Measurements from ENCODE around the gene LSAMP. TPM values are rescaled to one million over a fixed set of nuclear protein-coding genes. Genes with fewer than 3 reads are reported as not detected.

Gene LSAMP
- total RNA-seq, 1 experiment from 2014 or later, result 0.90 TPM

DNA sequence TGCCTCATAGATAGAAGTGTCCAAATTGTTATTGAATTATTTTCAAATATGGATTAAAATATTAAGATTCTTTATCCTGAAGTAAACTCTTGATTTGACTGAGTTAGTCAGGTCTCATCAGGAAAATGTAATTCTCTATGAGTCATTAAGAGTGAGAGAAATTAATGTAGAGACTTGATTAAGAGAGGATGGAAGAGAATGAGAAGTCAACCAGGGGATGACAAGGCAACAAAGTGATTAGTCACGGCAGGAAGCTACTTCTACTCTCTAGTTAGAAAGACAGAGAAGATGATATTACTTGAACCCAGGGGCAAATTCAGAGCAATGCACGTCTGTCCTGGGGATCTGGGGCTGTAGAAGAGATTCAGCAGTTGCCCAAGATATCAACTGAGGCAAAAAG lies 202.5 kb downstream of the LSAMP start:
- no peak overlapping the region for H3K56ac ChIP-seq (ENCODE audit: insufficient read length, low read depth, low read length)
- H3K23me2 ChIP-seq (ENCODE audit: insufficient read length, low read depth, low read length, poor library complexity, severe bottlenecking), result no peaks in the 10 kb centered on the region
- no peak overlapping the region for H2BK15ac ChIP-seq (ENCODE audit: low read depth, low read length)
- Mint-ChIP-seq H3K9me3 (no peaks in the 10 kb centered on the region; a peak in 1 of 5 replicates), H3K27ac (no peak overlapping the region; a peak in 1 of 7 replicates), H3K4me1 (peaks cover 4 to 5% of the 10 kb centered on the region in 2 experiments; a peak in 3 of 4 replicates), H3K27me3 (ENCODE audit: low read depth) (no peaks in the 10 kb centered on the region), H3K36me3 (ENCODE audit: insufficient read depth in 1 of 3, low read depth in 3 of 3) (no peaks in the 10 kb centered on the region), H3K4me3 (no peak overlapping the region)
- H3K4me1 ChIP-seq (ENCODE audit: insufficient read depth, low read length), result no peaks in the 10 kb centered on the region; the same call in 1 of the 2 replicates
- no peak overlapping the region for H2BK120ac ChIP-seq (ENCODE audit: low read depth, low read length, poor library complexity, severe bottlenecking)
- H3K27me3 ChIP-seq (ENCODE audit: insufficient read depth, low read length), result no peaks in the 10 kb centered on the region
- no peaks in the 10 kb centered on the region for H3K9me3 ChIP-seq (ENCODE audit: control insufficient read depth, low read depth, low read length)
- H2AK5ac ChIP-seq (ENCODE audit: insufficient read length, low read length), result no peak overlapping the region
- H2BK5ac ChIP-seq (ENCODE audit: insufficient read length, low read length), result no peak overlapping the region
- H3K4me2 ChIP-seq (ENCODE audit: insufficient read depth, insufficient read length, low read length), result no peak overlapping the region
- no peak overlapping the region for H4K91ac ChIP-seq (ENCODE audit: insufficient read length, low read depth, low read length)
- no peak for DNase-seq
- no peaks in the 10 kb centered on the region for H3K79me1 ChIP-seq (ENCODE audit: insufficient read depth, low read depth, low read length, poor library complexity, severe bottlenecking)
- H2BK20ac ChIP-seq (ENCODE audit: low read depth, low read length, poor library complexity, severe bottlenecking), result no peak overlapping the region
- H3K79me2 ChIP-seq (ENCODE audit: insufficient read depth, low read length), result no peaks in the 10 kb centered on the region
- H3K9ac ChIP-seq (ENCODE audit: extremely low read depth, insufficient read length, low read length), result no peak overlapping the region
- H4K5ac ChIP-seq (ENCODE audit: insufficient read length, low read depth, low read length), result no peak overlapping the region
- no CpG with 5 or more reads among the region's 2 CpGs for WGBS (ENCODE audit: extremely low coverage, insufficient read length, low lambda C conversion rate)
- H3K18ac ChIP-seq (ENCODE audit: insufficient read length, low read depth, low read length), result no peak overlapping the region
- TF ChIP-seq, protein P1, sequence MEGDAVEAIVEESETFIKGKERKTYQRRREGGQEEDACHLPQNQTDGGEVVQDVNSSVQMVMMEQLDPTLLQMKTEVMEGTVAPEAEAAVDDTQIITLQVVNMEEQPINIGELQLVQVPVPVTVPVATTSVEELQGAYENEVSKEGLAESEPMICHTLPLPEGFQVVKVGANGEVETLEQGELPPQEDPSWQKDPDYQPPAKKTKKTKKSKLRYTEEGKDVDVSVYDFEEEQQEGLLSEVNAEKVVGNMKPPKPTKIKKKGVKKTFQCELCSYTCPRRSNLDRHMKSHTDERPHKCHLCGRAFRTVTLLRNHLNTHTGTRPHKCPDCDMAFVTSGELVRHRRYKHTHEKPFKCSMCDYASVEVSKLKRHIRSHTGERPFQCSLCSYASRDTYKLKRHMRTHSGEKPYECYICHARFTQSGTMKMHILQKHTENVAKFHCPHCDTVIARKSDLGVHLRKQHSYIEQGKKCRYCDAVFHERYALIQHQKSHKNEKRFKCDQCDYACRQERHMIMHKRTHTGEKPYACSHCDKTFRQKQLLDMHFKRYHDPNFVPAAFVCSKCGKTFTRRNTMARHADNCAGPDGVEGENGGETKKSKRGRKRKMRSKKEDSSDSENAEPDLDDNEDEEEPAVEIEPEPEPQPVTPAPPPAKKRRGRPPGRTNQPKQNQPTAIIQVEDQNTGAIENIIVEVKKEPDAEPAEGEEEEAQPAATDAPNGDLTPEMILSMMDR (conservative IDR thresholded peaks at IDR 0.05), result no peak
- H3K14ac ChIP-seq (ENCODE audit: insufficient read depth, low read length), result no peak overlapping the region
- no peak overlapping the region for H2BK12ac ChIP-seq (ENCODE audit: insufficient read length, low read depth, low read length)
- no peak overlapping the region for H3K27ac ChIP-seq (ENCODE audit: insufficient read length, low read depth, low read length)
- no peak overlapping the region for H3K4ac ChIP-seq (ENCODE audit: low read depth, low read length)
- H3T11ph ChIP-seq (ENCODE audit: low read length), result no peak overlapping the region
- H4K20me1 ChIP-seq (ENCODE audit: control insufficient read depth, insufficient read depth, insufficient read length), result no peaks in the 10 kb centered on the region
- H4K8ac ChIP-seq (replicated peaks; ENCODE audit: insufficient read length, low read depth, low read length), result no peak overlapping the region
- H3K23ac ChIP-seq (ENCODE audit: insufficient read length, low read depth, low read length), result no peak overlapping the region
- H2AFZ ChIP-seq (ENCODE audit: low read length), result no peak overlapping the region
